Erythroblast (primary cell): ENCODE data around the gene CPED1.

Source experiments
- GATA1 ChIP-seq: IDR thresholded peaks from 2 replicates; pipeline ENCODE4 v1.6.1; 2011; ENCODE audit warnings: low read depth, mild to moderate bottlenecking, control low read depth, low read length, moderate library complexity
- POLR2A ChIP-seq: IDR thresholded peaks from 2 replicates; pipeline ENCODE4 v1.6.1; 2011; ENCODE audit warnings: mild to moderate bottlenecking, low read length

- no peak for TF ChIP-seq POLR2A
- TF ChIP-seq GATA1, result no peak
Measured at GRCh38 chr7:121103579-121103978, 115.1 kb downstream of the CPED1 start.
